Tibial artery (tissue), 4 donors: ENCODE results near the gene SLC9A9.

Experiments
- DNase-seq, 2 donors: peaks; one replicate each; pipeline ENCODE4 v3.0.0-alpha.2; 2019
- H3K27ac ChIP-seq, 2 donors: fragments of 200-600 bp; sonication (generic) in 1 of 2; 1 replicate in 1 of 2; 2 replicates in 1 of 2; pipeline ENCODE4 v1.5.1; 2018 to 2019; ENCODE audit warnings: mild to moderate bottlenecking in 1 of 2
- H3K27me3 ChIP-seq, 2 donors: fragments of 200-600 bp; sonication (generic) in 1 of 2; one replicate each; pipeline versions ENCODE4 v1.5.1 to v1.6.0; 2016 to 2019
- H3K36me3 ChIP-seq, 3 donors: fragments of 200-600 bp; sonication (generic) in 2 of 3; one replicate each; pipeline ENCODE4 v1.5.1; 2016 to 2019; ENCODE audit warnings: mild to moderate bottlenecking in 2 of 3
- H3K4me1 ChIP-seq, 4 donors: fragments of 200-600 bp; sonication (generic) in 2 of 4; 1 replicate in 3 of 4; 2 replicates in 1 of 4; pipeline ENCODE4 v1.5.1; 2016 to 2019
- H3K4me3 ChIP-seq, 2 donors: fragments of 200-600 bp; sonication (generic) in 1 of 2; 1 replicate in 1 of 2; 2 replicates in 1 of 2; pipeline ENCODE4 v1.5.1; 2018 to 2019; ENCODE audit warnings: mild to moderate bottlenecking in 2 of 2
- H3K9me3 ChIP-seq, 3 donors: fragments of 200-600 bp; sonication (generic) in 1 of 3; one replicate each; pipeline ENCODE4 v1.5.1; 2016 to 2019
- intact Hi-C: fragments of 100-400 bp; cut with DNase I; formaldehyde crosslinking; loops from one replicate; pipeline ENCODE4 v1.15.0; 2023; ENCODE audit warnings: low total_unique reads
- TF ChIP-seq, protein P1 (sequence below), 2 experiments: fragments of 200-600 bp in 1 of 2; fragments of 450-650 bp in 1 of 2; IDR thresholded peaks; one replicate each; pipeline ENCODE4 v1.5.1; 2017 to 2019; ENCODE audit warnings: antibody characterized with exemption in 2 of 2, mild to moderate bottlenecking in 1 of 2, moderate library complexity in 1 of 2

The SLC9A9 gene

DNA sequence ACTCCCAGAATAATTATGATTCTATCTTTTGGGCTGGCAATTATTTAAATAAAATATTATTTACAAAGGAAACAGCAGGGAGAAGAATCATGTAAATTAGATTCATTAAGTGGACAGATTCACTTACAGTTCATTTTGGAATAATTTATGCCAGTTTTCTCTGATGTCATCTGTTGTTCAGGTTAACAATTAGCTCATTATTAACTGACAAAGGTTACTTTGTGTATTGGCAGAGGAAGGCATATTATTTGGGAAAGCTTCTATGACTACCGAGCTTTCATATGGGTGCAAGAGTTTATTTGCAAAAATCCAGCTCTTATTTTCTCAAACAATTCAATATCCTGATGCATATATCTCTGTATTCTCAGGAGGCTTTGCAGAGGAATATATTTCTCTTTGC, 504.3 kb downstream of the SLC9A9 start:
- Histone ChIP-seq H3K27ac (no peak overlapping the region), H3K27me3 (no peaks in the 10 kb centered on the region), H3K4me1 (no peaks in the 10 kb centered on the region), H3K36me3 (no peaks in the 10 kb centered on the region), H3K9me3 (no peaks in the 10 kb centered on the region), H3K4me3 (no peak overlapping the region)
- DNase-seq = no peak
- intact Hi-C loops = no loop called here
- TF ChIP-seq, protein P1, sequence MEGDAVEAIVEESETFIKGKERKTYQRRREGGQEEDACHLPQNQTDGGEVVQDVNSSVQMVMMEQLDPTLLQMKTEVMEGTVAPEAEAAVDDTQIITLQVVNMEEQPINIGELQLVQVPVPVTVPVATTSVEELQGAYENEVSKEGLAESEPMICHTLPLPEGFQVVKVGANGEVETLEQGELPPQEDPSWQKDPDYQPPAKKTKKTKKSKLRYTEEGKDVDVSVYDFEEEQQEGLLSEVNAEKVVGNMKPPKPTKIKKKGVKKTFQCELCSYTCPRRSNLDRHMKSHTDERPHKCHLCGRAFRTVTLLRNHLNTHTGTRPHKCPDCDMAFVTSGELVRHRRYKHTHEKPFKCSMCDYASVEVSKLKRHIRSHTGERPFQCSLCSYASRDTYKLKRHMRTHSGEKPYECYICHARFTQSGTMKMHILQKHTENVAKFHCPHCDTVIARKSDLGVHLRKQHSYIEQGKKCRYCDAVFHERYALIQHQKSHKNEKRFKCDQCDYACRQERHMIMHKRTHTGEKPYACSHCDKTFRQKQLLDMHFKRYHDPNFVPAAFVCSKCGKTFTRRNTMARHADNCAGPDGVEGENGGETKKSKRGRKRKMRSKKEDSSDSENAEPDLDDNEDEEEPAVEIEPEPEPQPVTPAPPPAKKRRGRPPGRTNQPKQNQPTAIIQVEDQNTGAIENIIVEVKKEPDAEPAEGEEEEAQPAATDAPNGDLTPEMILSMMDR (IDR thresholded peaks at IDR 0.05) = no peak

- TF ChIP-seq, protein P1 (IDR thresholded peaks at IDR 0.05) = no peak
- intact Hi-C loops = no loop called here
- H3K4me1 ChIP-seq = peaks cover 0 to 5% (median 1%) of the 10 kb centered on the region in 4 donors
These were observed 505.2 kb downstream of the SLC9A9 start for GRCh38 chr3:143343031-143343430.

GRCh38 chr3:143339451-143339850, 508.8 kb downstream of the SLC9A9 start:
- intact Hi-C loops = no loop called here
- no peak overlapping the region for H3K27ac ChIP-seq

More at GRCh38 chr3:143343031-143343430, 505.2 kb downstream of the SLC9A9 start:
- Histone ChIP-seq H3K27me3 (no peaks in the 10 kb centered on the region), H3K9me3 (no peaks in the 10 kb centered on the region), H3K27ac (no peak overlapping the region), H3K36me3 (no peaks in the 10 kb centered on the region), H3K4me3 (no peak overlapping the region)
- DNase-seq = no peak

DNA sequence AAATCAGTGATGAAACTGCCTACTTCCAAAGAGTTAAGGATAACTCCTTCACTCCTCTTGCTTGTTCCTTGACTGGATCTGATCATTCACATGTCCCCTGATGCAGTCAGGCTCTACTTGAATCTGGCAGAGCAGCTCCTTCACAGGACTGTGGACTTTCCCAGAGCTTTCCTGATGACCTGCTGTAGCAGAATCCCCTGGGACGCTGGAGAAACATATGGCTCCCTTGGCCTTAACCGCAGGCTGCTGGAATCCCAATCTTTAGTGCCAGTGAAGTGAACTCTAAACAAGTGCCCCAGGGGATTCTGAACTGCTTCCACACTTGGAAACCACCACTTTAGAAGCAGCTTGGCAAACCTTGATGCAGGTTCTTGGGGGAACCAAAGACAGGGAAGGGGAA, 510.9 kb downstream of the SLC9A9 start:
- TF ChIP-seq, protein P1 (IDR thresholded peaks at IDR 0.05) = no peak
- no peak overlapping the region for H3K27ac ChIP-seq
- peaks cover 0 to 14% (median 9%) of the 10 kb centered on the region in 4 donors for H3K4me1 ChIP-seq
- no peak overlapping the region for H3K4me3 ChIP-seq
- intact Hi-C loops = no loop called here
- H3K36me3 ChIP-seq = no peaks in the 10 kb centered on the region
- DNase-seq = no peak
- H3K27me3 ChIP-seq = no peaks in the 10 kb centered on the region
- no peaks in the 10 kb centered on the region for H3K9me3 ChIP-seq

More at GRCh38 chr3:143339451-143339850, 508.8 kb downstream of the SLC9A9 start:
- H3K4me1 ChIP-seq = peaks cover 0 to 14% (median 9%) of the 10 kb centered on the region in 4 donors
- no peaks in the 10 kb centered on the region for H3K36me3 ChIP-seq
- TF ChIP-seq, protein P1 (IDR thresholded peaks at IDR 0.05) = no peak
- no peak for DNase-seq
- H3K9me3 ChIP-seq = no peaks in the 10 kb centered on the region
- no peaks in the 10 kb centered on the region for H3K27me3 ChIP-seq
- no peak overlapping the region for H3K4me3 ChIP-seq

DNA sequence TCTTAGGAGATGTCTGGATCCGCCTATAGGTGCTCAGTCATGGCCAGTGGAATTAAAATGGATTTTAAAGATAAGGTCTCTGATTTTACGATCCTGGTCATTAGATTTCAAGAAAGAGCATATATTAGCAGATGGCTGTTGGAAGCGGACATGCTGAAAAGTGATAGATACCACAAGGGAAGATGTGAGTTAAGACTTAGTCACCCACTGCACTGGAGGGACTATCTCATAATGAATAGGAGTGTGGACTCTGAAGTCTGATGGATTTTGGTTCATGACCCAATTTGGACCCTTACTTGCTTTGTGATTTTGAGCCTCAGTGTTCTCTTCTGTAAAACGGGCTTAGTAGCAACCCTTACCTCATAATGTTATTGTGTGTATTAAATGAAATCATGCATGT, 514.0 kb downstream of the SLC9A9 start:
- intact Hi-C loops = no loop called here
- Histone ChIP-seq H3K9me3 (no peaks in the 10 kb centered on the region), H3K36me3 (no peaks in the 10 kb centered on the region), H3K4me3 (no peak overlapping the region), H3K27ac (no peak overlapping the region), H3K27me3 (no peaks in the 10 kb centered on the region), H3K4me1 (peaks cover 0 to 35% (median 9%) of the 10 kb centered on the region in 4 donors)
- TF ChIP-seq, protein P1 (IDR thresholded peaks at IDR 0.05) = no peak
- no peak for DNase-seq

- no peak for DNase-seq
- H3K27ac ChIP-seq = no peak overlapping the region
- H3K4me1 ChIP-seq = peaks cover 0 to 33% (median 9%) of the 10 kb centered on the region in 4 donors
- TF ChIP-seq, protein P1 (IDR thresholded peaks at IDR 0.05) = no peak
- no peaks in the 10 kb centered on the region for H3K27me3 ChIP-seq
- H3K36me3 ChIP-seq = no peaks in the 10 kb centered on the region
- no peak overlapping the region for H3K4me3 ChIP-seq
- intact Hi-C loops = no loop called here
- no peaks in the 10 kb centered on the region for H3K9me3 ChIP-seq
These were observed 514.9 kb downstream of the SLC9A9 start for GRCh38 chr3:143333367-143333766.
